H1 (cell line): ENCODE results near the gene DYNC1H1. TPM values are rescaled to one million over a fixed set of nuclear protein-coding genes. Genes with fewer than 3 reads are reported as not detected.

ENCODE experiments used
- CTCF ChIA-PET: fragments of 300-600 bp; sonication (Branson Sonifier 250); formaldehyde crosslinking; loops from one replicate; lab custom pipeline; 2021; ENCODE audit not compliant: partially characterized antibody; lab: Charles Lee
- POLR2A ChIA-PET: fragments of 300-600 bp; sonication (Branson Sonifier 250); formaldehyde crosslinking; loops from one replicate; lab custom pipeline; 2021; ENCODE audit warnings: inconsistent platforms; ENCODE audit not compliant: partially characterized antibody; lab: Charles Lee
- DNase-seq, 2 experiments: peaks; one replicate each; pipeline versions ENCODE4 v3.0.0 to v3.0.0-alpha.2; 2010 to 2022; ENCODE audit warnings: low spot score in 2 of 2, low read depth in 1 of 2, mixed read lengths in 1 of 2
- FAIRE-seq: peaks from 2 replicates; lab custom pipeline; 2011; peaks lifted over from hg19 to GRCh38; lab: Jason Lieb, UNC
- H2AFZ ChIP-seq: 2 replicates; pipeline ENCODE4 v1.8.1; 2012; ENCODE audit warnings: low read length, inconsistent platforms
- H2AK5ac ChIP-seq: 2 replicates; pipeline ENCODE4 v1.6.1; 2013; ENCODE audit warnings: low read depth, low read length
- H2BK120ac ChIP-seq: replicated peaks from 2 replicates; pipeline ENCODE3; 2013; ENCODE audit warnings: low read depth, low read length, inconsistent platforms
- H2BK12ac ChIP-seq: 2 replicates; pipeline ENCODE4 v1.6.1; 2013; ENCODE audit warnings: low read depth, low read length
- H2BK15ac ChIP-seq: 2 replicates; pipeline ENCODE4 v1.6.1; 2013; ENCODE audit warnings: low read length
- H2BK20ac ChIP-seq: 2 replicates; pipeline ENCODE4 v1.6.1; 2013; ENCODE audit warnings: low read length
- H2BK5ac ChIP-seq: 2 replicates; pipeline ENCODE4 v1.6.1; 2013; ENCODE audit warnings: low read depth, low read length
- H3K14ac ChIP-seq: 2 replicates; pipeline ENCODE4 v1.6.1; 2013; ENCODE audit warnings: inconsistent platforms; ENCODE audit not compliant: insufficient read length
- H3K18ac ChIP-seq: 2 replicates; pipeline ENCODE4 v1.6.1; 2013; ENCODE audit warnings: low read length; ENCODE audit errors: extremely low read depth
- H3K23ac ChIP-seq: 2 replicates; pipeline ENCODE4 v1.6.1; 2013; ENCODE audit warnings: inconsistent platforms; ENCODE audit not compliant: insufficient read length
- H3K23me2 ChIP-seq: 2 replicates; pipeline ENCODE4 v1.6.1; 2013; ENCODE audit warnings: low read depth, low read length
- H3K27ac ChIP-seq: 2 replicates; pipeline ENCODE4 v1.6.1; 2011; ENCODE audit warnings: low read depth, low read length, inconsistent platforms
- H3K27me3 ChIP-seq, 4 experiments: replicated peaks in 1 of 4; 1 replicate in 1 of 4; 2 replicates in 3 of 4; pipeline versions ENCODE4 v1.6.1 to v1.8.1; 2011 to 2013; ENCODE audit warnings: low read length in 3 of 4, mild to moderate bottlenecking in 3 of 4, inconsistent platforms in 2 of 4, mixed read lengths in 2 of 4, moderate library complexity in 1 of 4; ENCODE audit not compliant: control insufficient read depth in 3 of 4, insufficient read depth in 3 of 4; ENCODE audit errors: extremely low read depth in 1 of 4
- H3K36me3 ChIP-seq, 4 experiments: 2 replicates each; pipeline versions ENCODE4 v1.6.1 to v1.8.1; 2011 to 2013; ENCODE audit warnings: mild to moderate bottlenecking in 4 of 4, low read length in 3 of 4, moderate library complexity in 2 of 4, control low read depth in 1 of 4, inconsistent platforms in 1 of 4; ENCODE audit not compliant: insufficient read depth in 4 of 4, control insufficient read depth in 2 of 4
- H3K4ac ChIP-seq: replicated peaks from 2 replicates; pipeline ENCODE3; 2013; ENCODE audit warnings: low read length, low read depth, mixed read lengths, inconsistent platforms; ENCODE audit not compliant: insufficient read length
- H3K4me1 ChIP-seq, 4 experiments: replicated peaks in 1 of 4; 1 replicate in 1 of 4; 2 replicates in 3 of 4; pipeline versions ENCODE4 v1.6.1 to v1.8.1; 2011 to 2013; ENCODE audit warnings: low read length in 3 of 4, inconsistent platforms in 2 of 4, mixed read lengths in 1 of 4; ENCODE audit not compliant: insufficient read depth in 4 of 4, control insufficient read depth in 3 of 4
- H3K4me2 ChIP-seq, 2 experiments: 2 replicates each; pipeline versions ENCODE4 v1.6.1 to v1.8.1; 2011 to 2013; ENCODE audit warnings: low read depth in 2 of 2, low read length in 2 of 2, control low read depth in 1 of 2, inconsistent platforms in 1 of 2, mild to moderate bottlenecking in 1 of 2; ENCODE audit not compliant: insufficient read depth in 1 of 2
- H3K4me3 ChIP-seq, 4 experiments: fragments of 200-600, 300-600 bp in 1 of 4; sonication (generic), shearing (Covaris generic), sonication (Bioruptor Twin) in 1 of 4; 2 replicates each; pipeline versions ENCODE4 v1.5.1 to v1.8.1; 2011 to 2016; ENCODE audit warnings: low read length in 4 of 4, low read depth in 3 of 4, control low read depth in 2 of 4, inconsistent platforms in 2 of 4, mild to moderate bottlenecking in 2 of 4, mixed read lengths in 1 of 4, moderate library complexity in 1 of 4; ENCODE audit not compliant: insufficient read depth in 2 of 4; ENCODE audit errors: extremely low read depth in 1 of 4
- H3K56ac ChIP-seq: replicated peaks from 2 replicates; pipeline ENCODE3; 2013; ENCODE audit warnings: low read depth, mild to moderate bottlenecking, mixed read lengths, low read length, inconsistent platforms; ENCODE audit not compliant: insufficient read length
- H3K79me1 ChIP-seq: 2 replicates; pipeline ENCODE4 v1.6.1; 2013; ENCODE audit warnings: low read depth, low read length, control low read depth
- H3K79me2 ChIP-seq, 2 experiments: 2 replicates each; pipeline versions ENCODE4 v1.6.1 to v1.8.1; 2012 to 2013; ENCODE audit warnings: low read length in 2 of 2, mild to moderate bottlenecking in 2 of 2, inconsistent platforms in 1 of 2; ENCODE audit not compliant: insufficient read depth in 2 of 2, control insufficient read depth in 1 of 2
- H3K9ac ChIP-seq, 4 experiments: replicated peaks in 1 of 4; 1 replicate in 1 of 4; 2 replicates in 3 of 4; pipeline versions ENCODE4 v1.6.1 to v1.8.1; 2011 to 2013; ENCODE audit warnings: low read depth in 3 of 4, low read length in 3 of 4, control low read depth in 2 of 4, mild to moderate bottlenecking in 2 of 4, moderate library complexity in 2 of 4, inconsistent platforms in 1 of 4; ENCODE audit errors: extremely low read depth in 1 of 4
- H3K9me3 ChIP-seq, 2 experiments: 2 replicates each; pipeline versions ENCODE4 v1.6.1 to v1.8.1; 2012 to 2013; ENCODE audit warnings: mild to moderate bottlenecking in 2 of 2, moderate library complexity in 2 of 2, control low read depth in 1 of 2, inconsistent platforms in 1 of 2, low read depth in 1 of 2, low read length in 1 of 2, mixed read lengths in 1 of 2; ENCODE audit not compliant: insufficient read depth in 2 of 2
- H4K20me1 ChIP-seq, 2 experiments: replicated peaks in 1 of 2; 2 replicates each; pipeline versions ENCODE3 to v1.8.1; 2011 to 2013; ENCODE audit warnings: inconsistent platforms in 2 of 2, low read length in 2 of 2, mild to moderate bottlenecking in 1 of 2; ENCODE audit not compliant: insufficient read depth in 2 of 2, control insufficient read depth in 1 of 2
- H4K5ac ChIP-seq: 2 replicates; pipeline ENCODE4 v1.6.1; 2013; ENCODE audit warnings: low read length, low read depth, mixed read lengths, inconsistent platforms; ENCODE audit not compliant: insufficient read length
- H4K8ac ChIP-seq: 2 replicates; pipeline ENCODE4 v1.8.0; 2013; ENCODE audit warnings: mild to moderate bottlenecking, moderate library complexity, low read length, inconsistent platforms; ENCODE audit not compliant: insufficient read depth; ENCODE audit errors: extremely low read depth
- H4K91ac ChIP-seq: replicated peaks from 2 replicates; pipeline ENCODE3; 2013; ENCODE audit warnings: low read length, mixed read lengths, inconsistent platforms; ENCODE audit not compliant: insufficient read length
- BCL11A ChIP-seq, 2 experiments: IDR thresholded peaks; one replicate each; pipeline ENCODE4 v1.6.1; 2011; ENCODE audit warnings: low read depth in 2 of 2, low read length in 2 of 2, mild to moderate bottlenecking in 2 of 2
- CBX5 ChIP-seq: fragments of 300-800, 300-1000 bp; sonication (generic); IDR thresholded peaks from 2 replicates; pipeline ENCODE4 v1.7.1; 2016; ENCODE audit warnings: antibody characterized with exemption, low read length, low read depth
- CREB1 ChIP-seq: IDR thresholded peaks from 2 replicates; pipeline ENCODE4 v1.6.1; 2012; ENCODE audit warnings: inconsistent platforms
- KDM4A ChIP-seq: IDR thresholded peaks from one replicate; pipeline ENCODE4 v1.7.1; 2012; ENCODE audit warnings: low read depth, mild to moderate bottlenecking, moderate library complexity, low read length, inconsistent platforms; ENCODE audit not compliant: severe bottlenecking
- POLR2AphosphoS5 ChIP-seq: IDR thresholded peaks from 2 replicates; pipeline ENCODE4 v1.6.1; 2011; ENCODE audit warnings: low read depth, low read length
- RAD21 ChIP-seq, 2 experiments: IDR thresholded peaks in 1 of 2; conservative IDR thresholded peaks in 1 of 2; 2 replicates each; pipeline ENCODE4 v1.6.1; 2011; ENCODE audit warnings: low read depth in 2 of 2, low read length in 2 of 2, improper control_type of control experiment in 1 of 2, inconsistent platforms in 1 of 2, mild to moderate bottlenecking in 1 of 2, moderate library complexity in 1 of 2
- RFX5 ChIP-seq: IDR thresholded peaks from 2 replicates; pipeline ENCODE4 v1.6.1; 2011; ENCODE audit warnings: low read depth, low read length, improper control_type of control experiment, borderline replicate concordance
- RXRA ChIP-seq: IDR thresholded peaks from 2 replicates; pipeline ENCODE4 v1.6.1; 2011; ENCODE audit warnings: low read depth, mild to moderate bottlenecking, low read length, moderate library complexity; ENCODE audit not compliant: insufficient read depth
- SIN3A ChIP-seq, 2 experiments: IDR thresholded peaks in 1 of 2; conservative IDR thresholded peaks in 1 of 2; 2 replicates each; pipeline ENCODE4 v1.6.1; 2011 to 2012; ENCODE audit warnings: low read length in 2 of 2, improper control_type of control experiment in 1 of 2, low read depth in 1 of 2, mild to moderate bottlenecking in 1 of 2
- SIRT6 ChIP-seq: IDR thresholded peaks from one replicate; pipeline ENCODE4 v1.7.1; 2012; ENCODE audit warnings: low read length, inconsistent platforms
- SIX5 ChIP-seq: IDR thresholded peaks from 2 replicates; pipeline ENCODE4 v1.6.1; 2011; ENCODE audit warnings: mild to moderate bottlenecking, low read depth, low read length
- SP2 ChIP-seq: IDR thresholded peaks from 2 replicates; pipeline ENCODE4 v1.6.1; 2012; ENCODE audit warnings: mild to moderate bottlenecking, low read length, inconsistent platforms
- SP4 ChIP-seq: IDR thresholded peaks from 2 replicates; pipeline ENCODE4 v1.6.1; 2012; ENCODE audit warnings: low read length, inconsistent platforms
- WGBS, 2 experiments: shearing (Covaris generic) in 1 of 2; methylation state at CpG; one replicate each; pipeline versions ENCODE4 v1.1.6 to v1.1.7; 2013 to 2015; ENCODE audit warnings: low lambda C conversion rate in 2 of 2, mixed read lengths in 2 of 2, inconsistent platforms in 1 of 2, low coverage in 1 of 2, missing lambda C conversion rate in 1 of 2; ENCODE audit not compliant: insufficient replicate concordance in 2 of 2, insufficient coverage in 1 of 2, insufficient read length in 1 of 2; ENCODE audit errors: extremely low coverage in 1 of 2, missing lambda C conversion rate in 1 of 2; 5-methylcytosine and 5-hydroxymethylcytosine counted together
- polyA plus RNA-seq, 7 experiments: library from polyadenylated mRNA; depleted of rRNA in 3 of 7; stranded (reverse) in 5 of 7; unstranded in 2 of 7; fragments of >200 nt in 5 of 7; fragments of 200-250 nt in 2 of 7; gene quantifications; 1 replicate in 5 of 7; 2 replicates in 1 of 7; 4 replicates in 1 of 7; pipeline versions ENCODE4 v1.2.1 to v1.2.3, GENCODE V29; 2011 to 2013; ENCODE audit warnings: missing spikeins in 2 of 7, mixed read lengths in 2 of 7
- total RNA-seq: library from RNA; stranded (reverse); fragmentation: NEBNext Ultra II Directional; extraction: Animal tissue kit (Norgen Biotek cat#: 25700); gene quantifications from 2 replicates; pipeline ENCODE4 v1.2.1, GENCODE V29; 2021
- TF ChIP-seq, protein P1 (sequence below): IDR thresholded peaks from 2 replicates; pipeline ENCODE4 v1.6.1; 2011; ENCODE audit warnings: low read depth, mild to moderate bottlenecking, low read length; ENCODE audit not compliant: insufficient read depth

DYNC1H1 gene
- total and polyA plus RNA-seq, 2 of the 8 experiments (the other 6 are each of a cell fraction or from before 2014, with no cell fraction given), result 238 to 387 TPM

DNA sequence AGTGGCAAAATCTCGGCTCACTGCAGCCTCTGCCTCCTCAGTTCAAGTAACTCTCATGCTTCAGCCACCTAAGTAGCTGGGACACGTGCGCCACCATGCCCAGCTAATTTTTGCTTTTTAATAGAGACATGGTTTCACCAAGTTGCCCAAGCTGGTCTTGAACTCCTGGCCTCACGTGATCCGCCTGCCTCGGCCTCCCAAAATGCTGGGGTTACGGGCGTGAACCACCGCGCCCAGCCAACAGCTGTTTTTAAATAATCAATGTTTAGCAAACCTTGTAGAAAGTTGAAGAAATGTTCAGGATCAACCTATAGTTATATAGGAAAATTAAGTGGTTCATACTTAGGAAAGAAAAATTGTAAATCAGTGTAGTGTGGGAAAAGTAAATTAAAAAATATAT is 128.4 kb downstream of the DYNC1H1 start:
- no peak overlapping the region for H3K27ac ChIP-seq
- no peaks in the 10 kb centered on the region for H3K36me3 ChIP-seq
- no peak overlapping the region for H2AFZ ChIP-seq
- H3K9me3 ChIP-seq, result no peaks in the 10 kb centered on the region
- no peak overlapping the region for H3K9ac ChIP-seq
- 95% methylated on average over 10 of the region's 10 CpGs; no CpG with 5 or more reads in 1 of the 2 experiments for WGBS, 2 experiments
- H3K23me2 ChIP-seq, result no peaks in the 10 kb centered on the region
- no peak overlapping the region for H3K18ac ChIP-seq
- CTCF ChIA-PET, result interaction anchor here (0.6 to 1.7 kb wide), 3 partner anchors 29 to 109 kb away, joined by 3 to 6 read pairs (median 3); no protein-coding TSS in a partner anchor
- no peaks in the 10 kb centered on the region for H3K79me1 ChIP-seq
- H4K20me1 ChIP-seq, result peaks cover 0 to 1% of the 10 kb centered on the region in 2 experiments
- H2BK5ac ChIP-seq, result no peak overlapping the region
- no peak overlapping the region for H3K4me3 ChIP-seq
- H3K4me2 ChIP-seq, result no peak overlapping the region
- no peak overlapping the region for H2AK5ac ChIP-seq
- FAIRE-seq, result no peak
- no peak for DNase-seq
- no peak overlapping the region for H3K56ac ChIP-seq
- H3K27me3 ChIP-seq, result no peaks in the 10 kb centered on the region
- no peak overlapping the region for H2BK120ac ChIP-seq
- no peak overlapping the region for H4K91ac ChIP-seq
- H3K4me1 ChIP-seq, result peaks cover 0 to 21% (median 16%) of the 10 kb centered on the region in 4 experiments; a peak in 6 of 7 replicates
- no peak overlapping the region for H3K4ac ChIP-seq
- no peak overlapping the region for H4K8ac ChIP-seq
- POLR2A ChIA-PET, result interaction anchor here (0.7 kb wide), 2 partner anchors 160 to 225 kb away, joined by 3 to 4 read pairs; no protein-coding TSS in a partner anchor
- no peak overlapping the region for H2BK15ac ChIP-seq
- no peaks in the 10 kb centered on the region for H3K79me2 ChIP-seq
- H4K5ac ChIP-seq, result no peak overlapping the region
- no peak overlapping the region for H3K14ac ChIP-seq
- H3K23ac ChIP-seq, result no peak overlapping the region
- no peak overlapping the region for H2BK12ac ChIP-seq
- no peak overlapping the region for H2BK20ac ChIP-seq
- no peak for TF ChIP-seq SIN3A (conservative IDR thresholded peaks at IDR 0.05 in 1 of 2, IDR thresholded peaks at IDR 0.05 in 1 of 2; ENCODE audit: low read depth in 1 of 2, low read length in 2 of 2)
- TF ChIP-seq, protein P1, sequence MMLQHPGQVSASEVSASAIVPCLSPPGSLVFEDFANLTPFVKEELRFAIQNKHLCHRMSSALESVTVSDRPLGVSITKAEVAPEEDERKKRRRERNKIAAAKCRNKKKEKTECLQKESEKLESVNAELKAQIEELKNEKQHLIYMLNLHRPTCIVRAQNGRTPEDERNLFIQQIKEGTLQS, result no peak
- no peak for TF ChIP-seq POLR2AphosphoS5
- no peak for TF ChIP-seq SP4
- TF ChIP-seq CBX5, result no peak
- TF ChIP-seq BCL11A (IDR thresholded peaks at IDR 0.05; ENCODE audit: low read depth in 2 of 2, low read length in 2 of 2), result no peak
- no peak for TF ChIP-seq CREB1
- TF ChIP-seq RAD21 (IDR thresholded peaks at IDR 0.05 in 1 of 2, conservative IDR thresholded peaks at IDR 0.05 in 1 of 2; ENCODE audit: low read depth in 2 of 2, low read length in 2 of 2), result no peak
- TF ChIP-seq KDM4A, result no peak
- no peak for TF ChIP-seq SP2
- TF ChIP-seq SIX5, result no peak
- TF ChIP-seq RXRA, result no peak
- no peak for TF ChIP-seq SIRT6
- no peak for TF ChIP-seq RFX5
